Effector memory CD8-positive, alpha-beta T cell (primary cell): Measurements from ENCODE around the gene SH3RF3.

Experiments used
- ATAC-seq: fragments of 150-1000 bp; cut with Tn5 transposase; replicated peaks from 2 replicates; pipeline ENCODE4 v1.10.0; 2021; ENCODE audit warnings: mild to moderate bottlenecking, moderate library complexity
- DNase-seq, 3 experiments: peaks; one replicate each; pipeline ENCODE4 v3.0.0; 2021
- H3K27ac Mint-ChIP-seq, 2 donors: one replicate each; pipeline ENCODE4 v1.8.0; 2022; ENCODE audit warnings: mild to moderate bottlenecking in 2 of 2, mixed read lengths in 2 of 2, moderate library complexity in 2 of 2
- H3K27me3 Mint-ChIP-seq, 2 donors: one replicate each; pipeline ENCODE4 v1.8.0; 2022; ENCODE audit warnings: mixed read lengths in 2 of 2
- H3K36me3 Mint-ChIP-seq: one replicate; pipeline ENCODE4 v1.8.0; 2022; ENCODE audit warnings: mild to moderate bottlenecking, moderate library complexity, mixed read lengths; ENCODE audit not compliant: insufficient read depth
- H3K4me1 Mint-ChIP-seq, 2 donors: one replicate each; pipeline ENCODE4 v1.8.0; 2022; ENCODE audit warnings: low read depth in 2 of 2, mixed read lengths in 2 of 2
- H3K4me3 Mint-ChIP-seq, 2 donors: one replicate each; pipeline ENCODE4 v1.8.0; 2022; ENCODE audit warnings: mild to moderate bottlenecking in 2 of 2, mixed read lengths in 2 of 2, moderate library complexity in 2 of 2
- H3K9me3 Mint-ChIP-seq, 2 donors: one replicate each; pipeline ENCODE4 v1.8.0; 2022; ENCODE audit warnings: mixed read lengths in 2 of 2

Gene SH3RF3

DNA sequence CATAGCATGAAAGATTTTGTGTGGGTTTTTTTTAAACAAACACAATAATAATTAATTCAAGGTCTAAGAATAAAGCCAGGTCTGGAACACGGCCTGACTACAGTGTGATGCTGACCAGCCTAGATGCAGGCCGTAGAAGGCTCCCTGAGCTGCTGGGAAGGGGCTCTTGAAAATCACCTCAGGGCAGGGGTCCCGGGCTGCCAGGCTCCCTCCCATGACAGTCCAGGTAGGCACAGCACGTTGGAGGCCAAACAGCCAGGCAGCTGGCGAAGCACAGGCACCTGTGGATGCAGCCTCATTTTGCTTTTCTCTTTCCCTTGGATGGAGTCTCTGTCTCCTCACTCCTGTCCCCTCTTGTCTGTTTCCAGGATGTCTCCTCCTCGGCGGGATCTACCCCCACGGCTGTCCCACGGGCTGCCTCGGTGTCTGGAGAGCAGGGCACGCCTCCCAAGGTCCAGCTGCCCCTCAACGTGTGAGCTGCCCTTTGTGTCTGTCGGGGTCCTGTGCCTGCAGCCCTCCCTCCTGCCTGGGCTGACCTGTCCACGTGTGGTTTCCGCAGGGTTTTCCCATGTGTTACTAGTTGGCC, 290.3 kb downstream of the SH3RF3 start:
- Mint-ChIP-seq H3K4me3 (no peak overlapping the region), H3K27ac (no peak overlapping the region), H3K27me3 (peaks cover 0 to 15% of the 10 kb centered on the region in 2 donors), H3K36me3 (no peaks in the 10 kb centered on the region), H3K9me3 (no peaks in the 10 kb centered on the region), H3K4me1 (no peaks in the 10 kb centered on the region)
- no peak for ATAC-seq
- no peak for DNase-seq

DNA sequence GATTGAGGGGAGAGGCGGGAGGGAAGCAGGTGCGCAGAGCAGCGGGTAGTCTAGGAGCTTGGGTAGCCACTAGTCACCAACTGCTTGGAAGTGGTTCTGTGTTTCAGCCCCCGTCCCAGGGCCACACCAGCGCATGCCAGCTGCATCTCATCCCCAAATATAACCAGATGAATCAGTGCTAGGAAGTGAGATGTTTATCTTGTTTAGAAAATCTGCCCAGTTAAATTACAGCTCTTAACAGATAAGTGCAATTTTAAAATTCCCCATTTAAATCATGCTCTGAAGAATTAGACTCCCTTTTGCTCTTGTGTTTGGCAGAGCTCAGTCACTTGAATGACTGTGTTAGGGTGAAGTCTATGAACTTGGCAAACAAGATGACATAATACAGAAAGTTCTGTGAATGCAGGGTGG, 291.0 kb downstream of the SH3RF3 start:
- Mint-ChIP-seq H3K9me3 (no peaks in the 10 kb centered on the region), H3K36me3 (no peaks in the 10 kb centered on the region), H3K27me3 (peaks cover 0 to 15% of the 10 kb centered on the region in 2 donors), H3K4me3 (no peak overlapping the region), H3K4me1 (peaks cover 0 to 2% of the 10 kb centered on the region in 2 donors), H3K27ac (no peak overlapping the region)
- ATAC-seq (no peak), DNase-seq (no peak)

GRCh38 chr2:109421101-109421500, 292.1 kb downstream of the SH3RF3 start:
- peaks cover 0 to 15% of the 10 kb centered on the region in 2 donors for H3K27me3 Mint-ChIP-seq
- DNase-seq (no peak), ATAC-seq (no peak)
- peaks cover 0 to 2% of the 10 kb centered on the region in 2 donors for H3K4me1 Mint-ChIP-seq
- peaks cover 2% of the 10 kb centered on the region for H3K36me3 Mint-ChIP-seq
- no peaks in the 10 kb centered on the region for H3K9me3 Mint-ChIP-seq
- H3K4me3 Mint-ChIP-seq: no peak overlapping the region
- H3K27ac Mint-ChIP-seq: no peak overlapping the region

DNA sequence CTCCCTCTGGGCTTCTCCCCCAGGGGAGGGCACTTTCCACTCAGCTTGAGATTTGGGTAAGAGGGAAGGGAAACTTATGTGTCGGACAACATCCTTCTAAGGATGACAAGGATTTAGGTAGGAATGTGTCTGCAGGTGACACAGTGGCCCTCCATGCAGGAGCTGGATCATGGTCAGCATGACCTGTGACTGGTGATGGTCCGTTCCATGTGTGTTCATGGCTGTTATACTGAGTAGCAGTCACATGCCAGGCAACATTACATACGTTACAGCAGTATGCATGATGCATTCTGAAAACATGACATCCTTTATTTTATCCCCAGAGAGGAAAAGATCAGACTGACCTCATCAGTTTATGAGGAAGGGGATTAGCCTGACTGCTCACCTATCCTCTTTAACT, 292.6 kb downstream of the SH3RF3 start:
- H3K4me3 Mint-ChIP-seq: no peak overlapping the region
- no peak for ATAC-seq
- H3K4me1 Mint-ChIP-seq: peaks cover 0 to 2% of the 10 kb centered on the region in 2 donors
- peaks cover 0 to 15% of the 10 kb centered on the region in 2 donors for H3K27me3 Mint-ChIP-seq
- H3K36me3 Mint-ChIP-seq: peaks cover 2% of the 10 kb centered on the region
- DNase-seq: no peak
- H3K27ac Mint-ChIP-seq: no peak overlapping the region
- no peaks in the 10 kb centered on the region for H3K9me3 Mint-ChIP-seq

DNA sequence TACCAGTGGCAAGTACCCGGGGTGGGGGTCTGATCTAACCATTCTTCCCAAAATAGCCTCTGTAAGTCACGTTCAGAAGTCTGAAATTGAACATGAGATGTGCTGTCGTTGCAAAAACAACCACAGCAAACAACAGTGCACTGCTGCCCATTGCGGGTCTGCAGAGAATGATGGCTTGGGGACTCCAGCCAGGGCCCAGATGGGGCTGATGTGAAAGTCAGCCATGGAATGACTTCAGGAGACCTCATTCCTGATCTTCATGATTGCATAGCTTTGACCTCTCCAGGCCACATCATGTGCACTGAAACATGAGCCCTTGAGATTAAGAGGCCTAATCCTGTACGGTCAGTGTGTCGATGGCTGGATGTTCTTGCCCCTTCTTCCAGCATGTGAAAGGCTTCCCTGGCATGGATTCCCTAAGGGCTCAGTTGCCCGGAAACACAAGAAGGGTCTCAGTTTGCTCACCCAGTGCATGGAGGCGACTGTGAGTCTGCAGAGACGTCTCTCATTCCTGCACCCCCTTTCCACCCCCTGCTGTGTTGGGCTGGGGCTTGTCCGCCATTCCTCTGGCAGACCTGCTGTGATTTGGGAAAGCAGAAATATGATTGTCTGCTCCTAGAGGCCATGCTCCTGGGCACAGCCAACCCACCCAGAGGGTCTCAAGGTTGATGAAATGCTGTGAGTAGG, 293.2 kb downstream of the SH3RF3 start:
- H3K27me3 Mint-ChIP-seq: peaks cover 0 to 15% of the 10 kb centered on the region in 2 donors
- DNase-seq (no peak), ATAC-seq (no peak)
- H3K27ac Mint-ChIP-seq: no peak overlapping the region
- H3K4me3 Mint-ChIP-seq: no peak overlapping the region
- H3K36me3 Mint-ChIP-seq: peaks cover 2% of the 10 kb centered on the region
- peaks cover 0 to 2% of the 10 kb centered on the region in 2 donors for H3K4me1 Mint-ChIP-seq
- H3K9me3 Mint-ChIP-seq: no peaks in the 10 kb centered on the region

DNA sequence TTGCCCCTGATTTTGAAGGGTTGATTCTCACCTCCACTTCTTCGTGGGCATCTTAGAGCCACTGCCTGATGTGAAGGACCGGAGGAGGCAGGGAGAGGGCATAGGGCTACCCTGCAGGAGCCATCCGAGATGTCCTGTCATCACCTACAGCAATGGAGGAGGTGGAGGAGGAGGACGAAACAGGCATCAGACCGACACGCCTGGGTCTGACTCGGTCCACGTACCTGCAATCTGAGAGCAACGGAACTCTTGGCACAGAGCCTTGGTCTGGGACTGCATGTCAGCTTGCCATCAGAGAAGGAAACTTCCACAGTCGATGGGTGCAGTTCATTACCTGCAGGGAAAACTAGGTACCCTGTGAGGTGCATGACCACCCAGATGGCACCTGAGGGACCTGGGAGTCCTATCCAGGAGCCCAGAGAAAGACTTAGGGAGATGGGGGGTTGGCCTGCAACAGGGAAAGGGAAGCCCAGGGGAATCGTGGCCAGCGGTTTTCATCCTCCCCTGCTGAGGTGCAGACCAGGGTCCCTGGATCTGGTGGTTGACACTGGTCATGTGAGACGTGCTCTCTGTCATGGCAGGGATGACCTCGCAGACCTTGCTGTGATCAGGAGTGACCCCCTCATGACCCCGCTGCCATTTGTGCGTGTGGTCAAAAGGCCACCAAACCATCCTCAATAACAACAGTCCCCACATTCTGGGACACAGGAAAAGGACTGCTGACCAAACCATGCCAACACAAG, 293.9 kb downstream of the SH3RF3 start:
- peaks cover 2% of the 10 kb centered on the region for H3K36me3 Mint-ChIP-seq
- H3K27ac Mint-ChIP-seq: no peak overlapping the region
- H3K9me3 Mint-ChIP-seq: no peaks in the 10 kb centered on the region
- H3K27me3 Mint-ChIP-seq: peaks cover 0 to 15% of the 10 kb centered on the region in 2 donors
- no peak for DNase-seq
- no peak overlapping the region for H3K4me3 Mint-ChIP-seq
- H3K4me1 Mint-ChIP-seq: peaks cover 0 to 2% of the 10 kb centered on the region in 2 donors
- no peak for ATAC-seq

GRCh38 chr2:109423556-109424359, 294.8 kb downstream of the SH3RF3 start:
- Mint-ChIP-seq H3K27me3 (peaks cover 0 to 11% of the 10 kb centered on the region in 2 donors), H3K4me1 (peaks cover 0 to 2% of the 10 kb centered on the region in 2 donors), H3K4me3 (no peak overlapping the region), H3K9me3 (no peaks in the 10 kb centered on the region), H3K36me3 (peaks cover 2% of the 10 kb centered on the region), H3K27ac (no peak overlapping the region)
- DNase-seq: no peak
- ATAC-seq: no peak

DNA sequence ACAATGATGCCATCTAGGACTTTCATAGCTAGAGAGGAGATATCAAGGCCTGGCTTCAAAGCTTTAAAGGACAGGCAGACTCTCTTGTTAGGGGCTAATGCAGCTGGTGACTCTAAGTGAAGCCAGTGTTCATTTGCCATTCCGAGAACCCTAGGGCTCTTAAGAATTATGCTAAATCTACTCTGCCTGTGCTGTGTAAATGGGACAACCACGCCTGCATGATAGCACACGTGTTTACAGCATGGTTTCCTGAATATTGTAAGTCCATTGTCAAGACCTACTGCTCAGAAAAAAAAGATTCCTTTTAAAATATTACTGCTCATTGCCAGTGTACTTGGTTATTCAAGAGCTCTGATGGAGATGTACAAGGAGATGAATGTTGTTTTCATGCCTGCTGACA, 296.4 kb downstream of the SH3RF3 start:
- peaks cover 0 to 3% of the 10 kb centered on the region in 2 donors for H3K27me3 Mint-ChIP-seq
- peaks cover 2% of the 10 kb centered on the region for H3K36me3 Mint-ChIP-seq
- no peak overlapping the region for H3K4me3 Mint-ChIP-seq
- DNase-seq (no peak), ATAC-seq (no peak)
- H3K4me1 Mint-ChIP-seq: peaks cover 0 to 2% of the 10 kb centered on the region in 2 donors
- H3K27ac Mint-ChIP-seq: no peak overlapping the region
- H3K9me3 Mint-ChIP-seq: no peaks in the 10 kb centered on the region

DNA sequence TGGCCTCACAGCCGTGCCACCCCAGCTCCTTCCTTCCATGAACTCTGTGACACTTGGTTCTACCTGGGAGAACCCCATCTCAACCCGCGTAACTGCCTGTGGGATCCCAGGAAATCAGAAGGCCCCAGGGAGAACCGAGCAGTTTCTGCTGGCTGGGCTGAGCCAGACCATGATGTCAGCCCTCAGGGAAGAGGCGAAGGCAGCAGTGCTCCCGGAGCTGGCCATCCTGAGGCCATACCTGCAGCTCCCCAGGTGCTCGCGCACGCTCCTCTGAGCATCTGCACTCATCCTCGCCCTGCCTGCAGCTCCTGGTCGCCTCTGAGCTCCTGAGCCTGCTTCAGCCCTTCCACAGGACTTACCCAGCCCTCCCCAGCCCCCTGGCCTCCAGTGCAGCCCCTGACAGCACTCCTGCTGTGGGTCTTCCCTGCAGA, 298.7 kb downstream of the SH3RF3 start:
- peaks cover 0 to 5% of the 10 kb centered on the region in 2 donors for H3K27me3 Mint-ChIP-seq
- H3K36me3 Mint-ChIP-seq: peaks cover 2% of the 10 kb centered on the region
- ATAC-seq (no peak), DNase-seq (no peak)
- no peak overlapping the region for H3K27ac Mint-ChIP-seq
- peaks cover 0 to 2% of the 10 kb centered on the region in 2 donors for H3K4me1 Mint-ChIP-seq
- H3K9me3 Mint-ChIP-seq: no peaks in the 10 kb centered on the region
- no peak overlapping the region for H3K4me3 Mint-ChIP-seq

GRCh38 chr2:109428281-109428680, 299.3 kb downstream of the SH3RF3 start:
- peaks cover 0 to 2% of the 10 kb centered on the region in 2 donors for H3K4me1 Mint-ChIP-seq
- H3K36me3 Mint-ChIP-seq: peaks cover 2% of the 10 kb centered on the region
- H3K9me3 Mint-ChIP-seq: no peaks in the 10 kb centered on the region
- H3K27ac Mint-ChIP-seq: no peak overlapping the region
- H3K4me3 Mint-ChIP-seq: no peak overlapping the region
- H3K27me3 Mint-ChIP-seq: peaks cover 0 to 5% of the 10 kb centered on the region in 2 donors
- DNase-seq (no peak), ATAC-seq (no peak)

GRCh38 chr2:109428841-109429566, 300.0 kb downstream of the SH3RF3 start:
- Mint-ChIP-seq H3K27me3 (peaks cover 0 to 6% of the 10 kb centered on the region in 2 donors), H3K27ac (no peak overlapping the region), H3K4me1 (peaks cover 0 to 2% of the 10 kb centered on the region in 2 donors), H3K9me3 (no peaks in the 10 kb centered on the region), H3K4me3 (no peak overlapping the region), H3K36me3 (peaks cover 2% of the 10 kb centered on the region)
- no peak for DNase-seq
- ATAC-seq: no peak

GRCh38 chr2:109429567-109430328, 300.7 kb downstream of the SH3RF3 start:
- Mint-ChIP-seq H3K27ac (no peak overlapping the region), H3K4me1 (peaks cover 0 to 1% of the 10 kb centered on the region in 2 donors), H3K4me3 (no peak overlapping the region), H3K27me3 (peaks cover 0 to 13% of the 10 kb centered on the region in 2 donors), H3K36me3 (peaks cover 2% of the 10 kb centered on the region), H3K9me3 (no peaks in the 10 kb centered on the region)
- ATAC-seq: no peak
- DNase-seq: no peak
